ENCODE measurements around the gene SCUBE1. TPM values are rescaled to one million over a fixed set of nuclear protein-coding genes. Genes with fewer than 3 reads are reported as not detected.

Gene SCUBE1
- total and polyA plus RNA-seq, 2 of the 8 experiments (the other 6 are each of a cell fraction or from before 2014, with no cell fraction given) = 2.3 to 4.9 TPM

DNA sequence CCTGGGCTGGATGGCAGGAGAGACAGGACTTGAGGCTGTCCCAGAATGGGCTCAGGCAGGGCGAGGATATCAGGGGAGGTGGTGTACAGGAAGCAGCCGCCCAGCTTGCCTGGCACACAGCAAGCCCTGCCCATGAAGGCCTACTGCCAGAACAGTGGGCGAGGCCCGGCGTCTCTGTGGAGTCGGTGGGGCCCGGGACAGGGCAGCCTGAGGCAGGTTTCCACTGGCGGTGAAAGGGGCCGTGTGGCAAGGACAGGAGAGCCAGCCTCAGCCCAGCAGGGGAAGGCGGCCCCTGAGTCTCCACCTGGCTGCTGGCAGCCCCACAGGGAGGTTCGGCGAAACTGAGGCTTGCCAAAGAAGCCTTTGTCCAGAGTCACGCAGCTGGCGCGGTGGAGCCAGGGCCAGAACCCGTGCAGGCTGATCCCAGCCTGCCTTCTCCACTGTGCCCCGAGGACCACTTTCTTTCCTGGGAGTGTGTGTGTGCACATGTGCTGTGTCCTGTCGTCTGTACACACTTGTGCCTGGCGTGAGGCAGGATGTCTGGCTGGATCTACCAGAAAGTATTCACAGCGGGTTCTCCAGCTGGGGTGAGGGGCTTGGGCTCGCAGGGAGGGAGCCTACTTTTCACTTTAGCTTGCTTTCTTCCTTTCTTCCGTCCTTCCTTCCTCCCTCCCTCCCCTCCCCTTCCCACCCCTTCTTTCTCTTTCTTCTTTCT lies 190.7 kb downstream of the SCUBE1 start (continued):
- TF ChIP-seq CBX5 (IDR thresholded peaks at IDR 0.05; ENCODE audit: low read depth, low read length) (no peak), JUN (IDR thresholded peaks at IDR 0.05; ENCODE audit: low read depth, low read length) (no peak), RXRA (IDR thresholded peaks at IDR 0.05; ENCODE audit: insufficient read depth, low read depth, low read length) (no peak), JUND (IDR thresholded peaks at IDR 0.05; ENCODE audit: low read length) (no peak)
- TF ChIP-seq, protein P1, sequence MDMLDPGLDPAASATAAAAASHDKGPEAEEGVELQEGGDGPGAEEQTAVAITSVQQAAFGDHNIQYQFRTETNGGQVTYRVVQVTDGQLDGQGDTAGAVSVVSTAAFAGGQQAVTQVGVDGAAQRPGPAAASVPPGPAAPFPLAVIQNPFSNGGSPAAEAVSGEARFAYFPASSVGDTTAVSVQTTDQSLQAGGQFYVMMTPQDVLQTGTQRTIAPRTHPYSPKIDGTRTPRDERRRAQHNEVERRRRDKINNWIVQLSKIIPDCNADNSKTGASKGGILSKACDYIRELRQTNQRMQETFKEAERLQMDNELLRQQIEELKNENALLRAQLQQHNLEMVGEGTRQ (IDR thresholded peaks at IDR 0.05; ENCODE audit: low read length) = no peak
